ENCODE data around the gene SPAG16.
"Not testable (repeated sequence)": the region's sequence is repeated elsewhere in the genome, so short reads cannot be mapped to it uniquely, and the experiment has no call there.

The SPAG16 gene

DNA sequence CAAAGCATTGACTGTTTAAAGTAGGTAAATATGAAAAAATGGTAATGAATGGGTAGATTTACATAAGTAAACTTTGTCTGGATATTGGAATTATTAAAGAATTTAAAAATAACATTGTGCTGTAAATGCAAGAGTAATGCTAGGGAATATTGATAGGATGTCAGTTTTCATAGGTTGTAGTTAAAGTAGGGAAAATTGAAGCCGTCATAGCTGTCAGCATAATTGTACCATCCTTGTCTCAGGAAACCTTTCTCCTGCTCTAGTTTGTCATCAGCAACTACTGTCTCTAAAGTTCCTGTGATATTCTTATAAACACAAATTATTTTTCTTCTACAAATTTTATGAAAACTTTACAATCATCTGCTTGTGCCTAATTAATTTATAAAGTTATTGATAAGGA lies 10.1 kb upstream of the SPAG16 start:
- no peak for DNase-seq

DNA sequence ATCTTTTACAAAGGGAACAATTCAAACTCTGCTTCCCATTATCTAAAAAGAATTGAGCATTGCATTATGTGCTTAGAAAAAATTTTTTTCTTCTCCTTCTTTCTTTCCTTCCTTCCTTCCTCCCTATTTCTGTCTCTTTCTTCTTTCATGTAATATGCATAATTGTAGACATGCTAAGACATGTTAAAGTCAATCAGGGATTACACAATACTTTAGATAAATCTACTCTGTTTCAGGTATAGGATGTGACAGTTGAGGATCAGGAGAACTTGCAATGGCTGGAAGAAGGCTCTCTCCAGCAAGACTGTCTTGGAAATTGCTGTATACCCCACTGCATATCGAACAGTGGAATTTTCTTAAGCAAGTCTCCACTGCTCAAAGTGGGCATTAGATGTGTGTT lies 9.0 kb upstream of the SPAG16 start:
- DNase-seq, result no peak

DNA sequence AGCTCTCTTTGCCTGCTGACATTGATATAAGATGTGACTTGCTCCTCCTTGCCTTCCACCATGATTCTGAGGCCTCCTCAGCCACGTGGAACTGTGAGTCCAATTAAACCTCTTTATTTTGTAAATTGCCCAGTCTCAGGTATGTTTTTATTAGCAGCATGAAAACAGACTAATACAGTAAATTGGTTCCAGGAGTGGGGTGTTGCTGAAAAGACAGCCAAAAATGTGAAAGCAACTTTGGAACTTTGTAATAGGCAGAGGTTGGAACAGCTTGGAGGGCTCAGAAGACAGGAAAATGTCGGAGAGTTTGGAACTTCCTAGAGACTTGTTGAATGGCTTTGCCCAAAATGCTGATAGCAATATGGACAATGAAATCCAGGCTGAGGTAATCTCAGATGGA lies 7.1 kb upstream of the SPAG16 start:
- DNase-seq, result not testable (repeated sequence)

GRCh38 chr2:213279116-213279620 lies 5.1 kb upstream of the SPAG16 start:
- DNase-seq, result no peak

DNA sequence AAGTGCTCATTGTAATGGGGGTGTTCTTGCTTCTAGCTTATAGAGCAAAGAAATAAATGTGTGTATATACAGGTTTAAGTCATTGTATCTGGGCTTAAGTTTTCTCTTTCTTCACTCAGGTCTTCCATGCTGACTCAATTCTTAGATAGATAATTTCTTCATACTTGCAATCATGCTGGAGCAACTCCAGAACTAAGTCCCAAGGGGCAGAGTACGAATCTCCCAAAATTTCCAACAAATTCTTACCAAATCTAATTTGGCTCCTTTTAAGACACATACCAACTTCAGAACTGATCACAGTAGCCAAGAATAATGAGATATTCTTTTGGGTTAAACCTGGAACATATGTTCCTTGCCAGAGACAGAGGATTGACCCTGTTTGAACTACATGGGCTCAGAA lies 4.3 kb upstream of the SPAG16 start:
- DNase-seq, result no peak

DNA sequence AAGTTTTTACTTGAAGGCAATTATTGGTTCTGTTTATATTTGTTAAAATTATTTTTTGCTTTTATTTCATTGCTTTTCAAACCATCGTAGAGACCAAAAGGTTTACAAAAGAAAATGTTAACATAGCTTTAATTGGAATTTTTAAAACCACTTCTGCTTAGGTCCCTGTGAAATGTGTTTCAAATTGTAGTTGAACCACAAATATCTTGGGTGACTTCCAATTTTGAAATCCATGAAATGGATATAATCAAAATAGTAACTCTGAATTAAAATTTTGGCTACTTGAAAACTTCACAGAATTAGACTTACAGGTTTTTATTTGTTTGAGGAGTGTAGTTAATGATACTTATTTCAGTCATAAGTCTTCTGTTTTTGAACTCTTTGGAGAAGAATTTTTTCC lies 3.1 kb upstream of the SPAG16 start:
- DNase-seq, result no peak

DNA sequence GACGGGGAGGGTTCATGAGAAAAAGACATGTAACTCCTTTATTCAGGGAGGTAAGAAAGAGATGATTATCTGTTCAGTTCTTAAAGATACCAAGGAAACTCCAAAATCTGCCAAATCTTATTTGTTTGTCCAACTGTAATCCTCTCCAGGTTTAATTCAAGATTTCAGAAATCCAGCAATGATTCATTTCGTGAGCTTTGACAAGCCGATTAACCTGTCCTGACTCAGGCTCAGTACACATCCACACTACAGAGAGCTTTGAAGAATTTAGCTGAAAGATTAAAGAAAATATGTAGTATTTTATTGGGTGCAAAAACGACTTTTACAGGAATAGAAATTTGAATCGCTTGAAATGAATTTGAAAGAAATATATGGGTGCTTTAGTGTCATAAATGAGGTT lies 1.1 kb downstream of the SPAG16 start:
- no peak for DNase-seq

DNA sequence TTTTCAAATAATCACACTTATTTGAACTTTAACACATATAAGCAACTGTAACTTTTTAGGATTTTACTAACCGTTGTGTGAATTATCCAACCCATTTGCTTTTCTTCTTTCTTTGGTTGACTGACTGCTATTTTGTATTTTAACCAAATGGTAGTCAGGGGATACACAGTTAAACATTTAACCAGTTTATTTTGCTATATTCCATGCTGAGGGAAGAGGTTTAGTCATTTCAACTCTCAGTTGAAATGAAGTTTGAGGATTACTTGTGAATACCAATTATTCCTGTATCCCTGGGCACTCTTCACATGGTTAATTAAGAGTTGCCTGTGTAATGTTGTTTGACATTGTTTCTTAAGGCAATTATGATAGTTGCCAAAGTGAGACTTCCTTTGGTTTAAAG lies 1.9 kb downstream of the SPAG16 start:
- no peak for DNase-seq

DNA sequence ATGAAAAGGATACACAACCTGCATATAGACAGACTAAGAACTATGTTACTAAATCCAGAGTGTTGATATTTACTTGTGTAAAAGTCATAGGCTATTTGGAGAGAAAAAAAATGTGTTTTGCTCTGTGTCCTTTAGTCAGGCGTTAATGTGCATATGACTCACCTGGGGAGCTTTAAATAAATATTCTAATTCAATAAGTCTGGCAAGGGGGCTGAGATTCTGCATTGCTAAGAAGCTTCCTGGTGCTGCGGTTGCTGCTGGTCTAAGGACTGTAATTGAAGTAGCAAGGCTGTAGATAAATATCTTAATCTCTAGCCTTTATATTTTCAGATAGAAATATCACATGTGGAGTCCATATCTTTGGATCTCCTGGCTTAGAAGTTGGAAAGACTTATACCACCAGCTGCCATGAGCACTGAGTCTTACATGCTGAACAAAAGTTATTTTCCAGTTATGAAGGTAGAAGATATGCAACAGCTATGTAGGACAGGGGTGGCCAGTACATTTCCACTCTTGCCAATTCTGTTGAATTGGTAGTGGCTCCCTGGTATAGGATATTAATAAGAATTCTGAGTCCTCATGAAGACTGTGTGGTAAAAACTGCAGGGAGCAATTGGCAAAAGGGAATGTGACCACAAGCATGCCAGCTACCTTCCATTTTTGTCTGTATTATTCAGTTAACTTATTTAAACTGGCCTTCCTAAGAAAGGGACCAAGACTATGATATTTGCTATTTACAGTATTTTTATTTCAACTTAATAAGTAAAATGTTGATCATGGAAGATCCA lies 4.8 kb downstream of the SPAG16 start:
- DNase-seq, result no peak

- DNase-seq, result no peak
Observed at GRCh38 chr2:213290501-213290900, 6.2 kb downstream of the SPAG16 start.

- DNase-seq, result no peak
Observed at GRCh38 chr2:213296270-213296669, 12.0 kb downstream of the SPAG16 start.

DNA sequence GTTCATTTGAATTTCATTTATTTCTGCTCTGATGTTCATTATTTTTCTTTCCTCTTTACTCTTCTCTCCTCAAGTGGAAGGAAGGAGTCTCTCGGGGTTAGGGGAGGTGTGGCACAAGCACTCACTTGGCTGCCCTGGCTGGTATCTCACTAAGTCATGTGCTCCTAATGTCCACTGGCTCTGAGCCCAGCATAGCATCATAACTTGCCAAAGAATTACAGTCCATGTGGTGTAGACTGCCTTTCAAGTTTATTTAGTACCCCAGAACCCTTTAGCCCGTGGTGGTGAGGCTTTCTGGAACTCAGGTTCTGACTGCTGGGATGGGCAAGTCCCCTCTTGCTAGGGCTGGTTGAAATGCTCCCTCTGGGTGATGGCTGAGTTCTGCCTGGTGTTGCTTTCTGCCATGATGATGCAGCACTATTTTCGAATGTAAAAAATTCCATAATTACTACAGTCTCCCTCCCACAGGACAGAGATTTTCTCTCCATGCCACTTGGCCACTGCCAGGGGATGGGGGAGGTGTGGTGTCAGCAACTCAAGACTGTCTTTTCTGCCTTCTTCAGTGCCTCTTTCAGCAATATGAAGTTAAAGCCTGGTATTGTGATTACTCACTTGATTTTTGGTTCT lies 22.2 kb downstream of the SPAG16 start:
- no peak for DNase-seq

DNA sequence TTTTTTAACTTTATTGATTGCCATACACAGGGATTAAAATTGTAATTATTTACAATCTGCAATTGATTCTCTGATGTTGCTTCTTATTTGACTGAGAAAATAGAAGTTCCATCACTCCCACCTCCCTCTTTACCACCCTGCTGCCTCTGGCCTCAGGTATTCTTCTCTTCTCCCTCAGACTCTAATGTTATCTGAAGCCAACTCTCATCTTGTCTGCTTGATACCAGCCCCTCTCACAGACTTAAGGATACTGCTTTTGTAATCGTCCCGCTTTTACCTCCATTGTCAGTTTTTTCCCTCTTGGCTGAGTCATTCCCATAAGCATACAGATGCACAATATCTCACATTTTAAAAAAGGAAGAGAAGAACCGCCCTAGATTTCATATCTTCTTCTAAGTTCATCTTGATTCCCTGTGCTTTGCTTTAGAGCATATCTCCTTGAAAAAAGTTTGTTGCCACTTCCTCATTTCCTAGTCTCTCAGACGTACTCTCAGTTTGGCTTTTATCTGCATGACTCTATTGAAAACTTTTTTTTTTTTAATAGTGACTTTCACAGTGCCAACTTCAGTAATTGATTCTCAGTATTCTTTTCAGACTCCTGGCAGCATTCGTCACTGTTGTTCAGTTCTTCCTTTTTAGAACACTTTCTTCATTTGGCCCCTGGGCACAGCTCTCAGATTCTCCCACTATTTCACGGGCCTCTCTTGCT lies 31.1 kb downstream of the SPAG16 start:
- DNase-seq, result no peak

DNA sequence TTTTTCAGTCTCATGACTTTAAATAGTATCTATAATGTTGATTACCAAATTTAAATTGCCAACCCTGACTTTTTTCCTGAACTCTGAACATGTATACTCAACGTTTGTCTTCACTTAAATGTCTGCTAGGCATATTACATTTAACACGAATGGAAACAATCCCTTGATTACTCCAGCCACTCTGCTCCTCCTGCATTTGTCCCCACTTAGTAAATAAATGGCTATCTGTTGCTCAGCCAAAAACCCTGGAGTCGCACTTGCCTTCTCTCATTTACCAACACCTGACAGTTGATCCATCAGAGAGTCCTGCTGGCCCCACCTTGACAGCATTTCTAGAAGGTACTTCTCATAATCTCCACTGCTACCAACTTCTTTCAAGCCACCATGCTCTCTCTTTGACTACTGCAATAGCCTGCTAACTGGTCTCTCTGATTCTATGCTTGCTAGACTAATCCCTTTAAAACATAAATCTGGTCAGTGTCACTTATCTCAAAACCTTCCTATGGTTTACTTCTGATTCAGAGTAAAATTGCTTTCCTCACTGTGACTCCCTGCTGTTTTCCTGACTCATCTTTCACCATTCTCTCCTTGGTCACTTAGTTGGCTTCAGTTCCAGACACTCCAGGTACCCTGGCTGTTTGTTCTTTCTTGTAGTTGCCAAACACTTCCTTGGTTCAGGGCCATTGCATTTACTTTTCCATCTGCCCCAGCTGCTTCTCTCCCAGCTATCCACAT lies 31.9 kb downstream of the SPAG16 start:
- no peak for DNase-seq

DNA sequence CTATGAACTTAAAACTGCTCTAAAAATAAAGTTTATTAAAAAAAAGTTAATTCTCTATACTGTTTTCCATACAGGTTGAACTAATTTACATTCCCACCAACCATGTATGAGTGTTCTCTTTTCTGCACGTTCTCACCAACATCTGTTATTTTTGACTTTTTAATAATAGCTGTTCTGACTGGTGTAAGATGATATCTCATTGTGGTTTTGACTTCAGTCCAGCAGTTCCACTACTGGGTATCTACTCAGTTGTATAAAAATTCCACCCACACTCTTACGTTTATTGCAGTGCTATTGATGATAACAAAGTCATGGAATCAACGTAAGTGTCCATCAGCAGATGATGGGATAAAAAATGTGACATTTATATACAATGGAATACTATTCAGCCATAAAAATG lies 33.7 kb downstream of the SPAG16 start:
- no peak for DNase-seq

GRCh38 chr2:213320604-213321003 lies 36.3 kb downstream of the SPAG16 start:
- no peak for DNase-seq

- DNase-seq, result no peak
Observed at GRCh38 chr2:213336253-213336770, 52.0 kb downstream of the SPAG16 start.

GRCh38 chr2:213353419-213353818 lies 69.2 kb downstream of the SPAG16 start:
- DNase-seq, result no peak

DNA sequence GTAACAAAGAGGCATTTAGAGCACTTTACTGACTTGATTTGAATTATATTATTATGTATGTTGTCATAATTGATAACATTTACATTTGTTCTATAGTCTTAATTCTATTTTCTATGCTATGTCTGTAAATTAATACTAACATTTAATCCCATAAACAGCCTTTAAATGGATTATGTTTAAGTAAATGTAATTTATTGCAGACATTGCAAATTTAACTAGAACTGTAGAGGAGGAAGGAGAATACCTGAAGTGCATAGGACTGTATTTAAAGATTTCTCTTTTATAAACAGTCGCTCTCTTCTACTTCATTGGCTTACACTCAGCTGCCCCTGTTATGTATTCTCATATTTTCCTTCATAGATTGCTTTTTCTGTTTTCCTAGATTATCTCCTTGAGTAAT lies 92.4 kb downstream of the SPAG16 start:
- no peak for DNase-seq

DNA sequence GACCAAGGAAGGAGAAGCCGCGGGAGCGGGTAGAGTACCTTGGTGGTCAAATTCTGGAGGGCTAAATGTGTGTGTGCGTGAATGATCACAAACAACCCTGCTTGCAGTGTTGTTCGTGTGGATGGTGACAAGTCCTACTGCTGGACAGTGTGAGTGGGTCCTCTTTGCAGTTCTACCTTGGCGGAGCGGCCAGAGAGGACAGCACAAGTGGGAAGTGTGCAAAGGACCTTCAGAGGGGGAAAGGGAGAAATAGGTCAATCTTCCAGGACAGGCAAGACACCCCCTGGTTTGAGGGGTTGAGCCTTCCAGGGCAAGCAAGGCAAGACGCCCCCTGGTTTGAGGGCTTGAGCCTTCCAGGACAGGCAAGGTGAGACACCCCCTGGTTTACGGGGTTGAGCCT lies 122.8 kb downstream of the SPAG16 start:
- not testable (repeated sequence) for DNase-seq

DNA sequence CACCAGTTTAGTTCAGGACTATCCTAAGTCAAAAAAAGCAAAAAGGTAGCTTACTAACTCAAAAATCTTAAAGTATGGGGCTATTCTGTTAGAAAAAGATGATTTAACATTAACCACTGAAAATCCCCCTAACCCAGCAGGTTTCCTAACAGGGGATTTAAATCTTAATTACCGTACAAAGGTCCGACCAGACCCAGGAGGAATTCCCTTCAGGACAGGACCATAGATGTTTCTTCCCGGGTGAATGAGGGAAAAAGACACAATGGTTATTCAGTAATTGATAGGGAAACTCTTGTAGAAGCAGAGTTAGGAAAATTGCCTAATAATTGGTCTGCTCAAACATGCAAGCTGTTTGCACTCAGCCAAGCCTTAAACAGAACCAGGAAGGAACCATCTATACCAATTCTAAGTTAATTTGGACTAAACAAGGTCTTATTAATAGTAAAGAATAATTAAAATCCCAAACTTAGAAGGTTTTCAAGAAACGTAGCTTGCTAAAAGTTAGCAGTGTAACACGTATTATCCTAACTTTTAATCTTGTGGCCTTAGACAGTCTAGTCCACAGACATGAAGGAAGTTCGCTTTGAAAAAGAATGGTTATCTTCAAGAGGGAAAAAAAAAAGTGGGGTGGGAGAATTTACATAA lies 124.3 kb downstream of the SPAG16 start:
- not testable (repeated sequence) for DNase-seq

DNA sequence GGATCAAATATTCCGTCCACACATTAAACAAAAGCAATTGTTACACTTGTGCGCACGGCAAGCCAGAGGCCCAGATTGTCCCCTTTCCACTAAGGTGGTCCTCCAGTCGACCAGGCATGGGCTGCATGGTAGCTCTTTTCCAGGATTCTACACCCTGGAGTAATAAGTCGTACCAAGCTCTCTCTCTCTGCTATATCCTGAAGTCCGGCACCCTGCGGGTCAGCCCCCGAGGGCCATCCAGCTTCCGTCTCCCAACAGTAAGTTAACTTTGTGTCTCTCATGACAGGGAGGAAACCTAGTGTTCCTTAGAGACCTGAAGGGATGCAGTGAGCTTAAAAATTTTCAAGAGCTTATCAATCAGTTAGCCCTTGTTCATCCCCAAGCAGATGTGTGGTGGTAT lies 126.4 kb downstream of the SPAG16 start:
- DNase-seq, result not testable (repeated sequence)

Data from DMS79 (cell line).